VCaP (cell line): Measurements from ENCODE around the gene VCL.

Source experiments
- H3K27ac ChIP-seq: fragments of 450-650 bp; 2 replicates; pipeline ENCODE4 v1.5.1; 2017
- TF ChIP-seq, protein P1 (sequence below): fragments of 450-650 bp; conservative IDR thresholded peaks from 2 replicates; pipeline ENCODE4 v1.5.1; 2017; ENCODE audit warnings: mild to moderate bottlenecking, moderate library complexity

The VCL gene

DNA sequence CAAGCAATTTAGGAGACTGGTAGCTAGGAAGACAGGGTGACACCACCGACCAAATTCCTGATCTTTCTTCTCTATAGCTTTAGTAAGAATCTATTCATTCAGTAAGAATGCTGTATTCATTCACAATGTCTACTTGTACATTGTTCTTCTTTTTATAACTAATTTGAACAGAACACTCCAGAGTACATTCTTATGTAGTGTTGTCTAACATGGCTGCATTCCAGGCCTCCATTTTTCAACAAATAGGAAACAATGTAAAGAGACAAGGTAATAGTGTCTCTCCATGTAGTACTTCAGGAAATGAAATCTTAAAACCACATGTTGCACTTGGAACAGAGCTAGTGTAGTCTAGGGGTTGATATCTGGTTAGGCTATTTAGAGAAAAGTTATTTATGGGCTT, 1.8 kb downstream of the VCL start:
- peak overlapping the region; percentile 84 for H3K27ac ChIP-seq
- TF ChIP-seq, protein P1, sequence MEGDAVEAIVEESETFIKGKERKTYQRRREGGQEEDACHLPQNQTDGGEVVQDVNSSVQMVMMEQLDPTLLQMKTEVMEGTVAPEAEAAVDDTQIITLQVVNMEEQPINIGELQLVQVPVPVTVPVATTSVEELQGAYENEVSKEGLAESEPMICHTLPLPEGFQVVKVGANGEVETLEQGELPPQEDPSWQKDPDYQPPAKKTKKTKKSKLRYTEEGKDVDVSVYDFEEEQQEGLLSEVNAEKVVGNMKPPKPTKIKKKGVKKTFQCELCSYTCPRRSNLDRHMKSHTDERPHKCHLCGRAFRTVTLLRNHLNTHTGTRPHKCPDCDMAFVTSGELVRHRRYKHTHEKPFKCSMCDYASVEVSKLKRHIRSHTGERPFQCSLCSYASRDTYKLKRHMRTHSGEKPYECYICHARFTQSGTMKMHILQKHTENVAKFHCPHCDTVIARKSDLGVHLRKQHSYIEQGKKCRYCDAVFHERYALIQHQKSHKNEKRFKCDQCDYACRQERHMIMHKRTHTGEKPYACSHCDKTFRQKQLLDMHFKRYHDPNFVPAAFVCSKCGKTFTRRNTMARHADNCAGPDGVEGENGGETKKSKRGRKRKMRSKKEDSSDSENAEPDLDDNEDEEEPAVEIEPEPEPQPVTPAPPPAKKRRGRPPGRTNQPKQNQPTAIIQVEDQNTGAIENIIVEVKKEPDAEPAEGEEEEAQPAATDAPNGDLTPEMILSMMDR = no peak

DNA sequence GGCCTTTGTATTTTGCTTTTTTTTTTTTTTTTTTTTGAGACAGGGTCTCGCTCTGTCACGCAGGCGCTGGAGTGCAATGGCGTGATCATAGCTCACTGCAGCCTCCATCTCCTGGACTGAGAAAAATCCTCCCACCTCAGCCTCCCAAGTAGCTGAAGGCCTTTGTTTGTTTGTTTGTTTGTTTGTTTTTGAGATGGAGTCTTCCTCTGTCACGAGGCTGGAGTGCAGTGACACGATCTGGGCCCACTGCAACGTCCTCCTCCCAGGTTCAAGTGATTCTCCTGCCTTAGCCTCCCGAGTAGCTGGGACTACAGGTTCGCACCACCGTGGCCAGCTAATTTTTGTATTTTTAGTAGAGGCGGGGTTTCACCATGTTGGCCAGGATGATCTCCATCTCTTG, 2.3 kb downstream of the VCL start:
- H3K27ac ChIP-seq = peak overlapping the region; percentile 84

DNA sequence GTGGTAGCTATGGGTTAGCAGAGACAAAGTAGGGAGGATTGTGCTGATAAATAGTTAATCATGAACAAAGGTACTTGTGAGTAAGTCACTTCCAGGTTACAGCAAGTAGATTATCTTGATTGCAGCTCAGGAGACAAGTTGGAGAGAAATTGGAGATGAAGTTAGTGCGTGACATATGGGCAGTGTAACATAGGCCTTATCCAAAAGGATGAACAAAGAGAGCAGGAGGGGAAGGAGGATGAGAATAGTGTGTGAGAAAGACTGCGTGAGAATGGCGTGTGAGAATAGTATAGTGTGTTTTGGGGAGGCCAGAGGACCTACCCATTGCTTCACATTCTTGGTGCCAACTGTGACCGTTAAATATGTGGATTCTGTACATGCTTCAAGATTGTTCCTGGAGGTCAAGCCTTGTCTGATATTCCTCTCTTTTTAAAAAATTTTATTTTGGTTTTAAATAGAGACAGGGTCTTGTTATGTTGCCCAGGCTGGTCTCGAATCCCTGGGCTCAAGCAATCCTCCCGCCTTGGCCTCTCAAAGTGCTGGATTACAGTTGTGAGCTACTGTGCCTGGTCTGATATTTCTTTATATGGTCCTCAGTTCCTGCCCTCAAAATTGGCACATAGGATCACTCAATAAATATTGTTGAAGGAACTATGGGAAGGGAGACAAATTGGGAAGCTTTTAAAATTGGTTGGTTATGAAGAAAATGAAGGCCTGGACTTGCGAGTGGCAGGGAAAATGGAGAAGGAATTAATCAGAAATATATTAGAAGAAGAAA, 3.2 kb downstream of the VCL start:
- no peak overlapping the region for H3K27ac ChIP-seq
- TF ChIP-seq, protein P1 = no peak

DNA sequence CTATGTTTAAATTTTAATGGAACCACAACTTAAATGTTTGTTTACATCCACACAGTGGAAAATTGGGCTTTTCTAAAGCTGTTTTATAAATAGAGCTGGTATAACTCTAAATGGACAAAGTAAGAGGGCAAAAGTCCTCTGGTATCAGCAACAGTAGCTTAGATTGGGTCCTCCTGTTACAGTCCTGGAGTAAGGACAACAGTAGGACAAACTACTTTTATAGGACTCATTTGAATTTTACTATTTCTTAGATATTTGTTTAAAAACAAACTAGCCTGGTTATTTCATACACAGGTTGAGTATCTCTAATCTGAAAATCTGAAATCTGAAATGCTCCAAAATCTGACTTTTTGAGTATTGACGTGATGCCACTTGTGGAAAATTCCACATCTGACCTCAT, 8.4 kb downstream of the VCL start:
- H3K27ac ChIP-seq = no peak overlapping the region

DNA sequence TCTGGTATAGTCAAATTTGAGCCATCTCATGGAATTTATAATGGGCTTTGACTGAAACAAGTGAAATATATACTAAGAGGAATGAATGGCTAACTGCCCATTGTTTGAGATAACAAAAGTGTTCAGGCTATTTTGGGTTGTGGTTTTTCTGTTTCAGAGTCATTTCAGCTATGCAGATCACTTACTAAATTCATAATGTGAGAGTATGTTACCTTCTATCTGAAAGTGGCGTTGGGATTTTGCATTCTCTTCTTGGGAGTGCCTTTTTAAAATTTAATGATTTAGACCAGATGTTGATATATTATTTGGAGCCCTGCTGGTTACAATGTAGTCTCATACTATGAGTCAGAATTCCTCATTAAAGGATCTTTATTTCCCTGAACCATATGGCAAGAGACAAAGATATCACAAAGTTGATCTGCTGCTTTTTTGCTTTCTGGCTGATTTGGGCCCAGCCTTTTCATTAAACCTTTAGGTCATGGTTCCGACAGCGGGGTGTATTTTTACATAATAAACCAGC, 10.4 kb downstream of the VCL start:
- TF ChIP-seq, protein P1 = no peak
- H3K27ac ChIP-seq = no peak overlapping the region

More for the DNA sequence above, 8.4 kb downstream of the VCL start:
- TF ChIP-seq, protein P1 = no peak

DNA sequence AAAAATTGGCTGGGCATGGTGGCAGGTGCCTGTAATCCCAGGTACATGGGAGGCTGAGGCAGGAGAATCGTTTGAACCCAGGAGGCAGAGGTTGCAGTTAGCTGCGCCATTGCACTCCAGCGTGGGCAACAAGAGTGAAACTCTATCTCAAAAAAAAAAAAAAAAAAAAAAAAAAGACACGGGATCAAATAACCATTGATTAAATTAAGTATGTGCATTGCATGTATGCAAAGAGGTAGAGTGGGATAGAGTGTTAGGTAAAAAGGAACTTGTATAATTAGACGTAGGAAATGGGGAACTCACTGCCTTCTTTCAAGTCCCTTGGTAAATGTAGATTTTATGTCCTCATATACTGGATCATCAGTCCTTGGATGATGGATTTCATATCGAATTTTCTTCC, 13.1 kb downstream of the VCL start:
- H3K27ac ChIP-seq = no peak overlapping the region
- TF ChIP-seq, protein P1 = no peak

DNA sequence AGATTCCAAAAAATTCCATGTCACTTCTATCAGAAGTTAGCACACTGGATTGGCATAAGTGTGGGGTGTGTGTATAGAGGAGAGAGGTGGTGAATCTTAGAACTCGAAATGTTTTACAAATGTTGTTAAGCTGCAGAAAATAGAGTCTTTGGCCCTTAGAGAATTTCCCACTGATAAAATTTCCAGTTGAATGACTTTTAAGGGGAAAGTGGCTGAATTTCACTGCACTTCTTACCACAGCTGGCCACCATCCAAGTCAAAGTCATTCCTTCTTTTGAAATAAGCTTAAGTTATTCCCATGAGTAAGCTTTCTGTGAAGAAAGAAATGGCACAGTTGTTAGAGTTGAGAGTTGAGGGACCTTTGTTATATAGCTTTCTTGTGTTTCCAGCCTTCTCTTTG, 13.9 kb downstream of the VCL start:
- no peak overlapping the region for H3K27ac ChIP-seq
- TF ChIP-seq, protein P1 = no peak

DNA sequence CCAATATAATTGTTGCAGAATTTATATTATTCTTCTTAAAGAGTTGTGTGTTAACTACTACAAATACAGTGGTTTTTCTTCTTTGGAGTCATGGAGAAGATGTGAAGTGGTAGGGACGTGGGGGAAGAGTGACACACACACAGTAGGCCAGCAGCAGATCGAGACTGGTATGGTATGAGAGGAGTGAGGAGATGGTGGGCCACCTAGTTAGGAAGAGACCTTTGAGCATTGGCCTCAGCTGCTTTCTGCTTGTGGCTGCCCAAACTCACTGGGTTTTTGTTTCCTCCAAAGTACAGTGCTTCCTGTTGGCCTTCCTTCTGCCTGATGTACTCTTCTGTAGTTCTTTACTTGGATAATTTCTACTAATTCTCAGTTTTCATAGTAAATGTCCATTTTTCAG, 14.6 kb downstream of the VCL start:
- H3K27ac ChIP-seq = no peak overlapping the region
- TF ChIP-seq, protein P1 = no peak
